ENCODE results near the gene FRMD1.

Gene FRMD1

DNA sequence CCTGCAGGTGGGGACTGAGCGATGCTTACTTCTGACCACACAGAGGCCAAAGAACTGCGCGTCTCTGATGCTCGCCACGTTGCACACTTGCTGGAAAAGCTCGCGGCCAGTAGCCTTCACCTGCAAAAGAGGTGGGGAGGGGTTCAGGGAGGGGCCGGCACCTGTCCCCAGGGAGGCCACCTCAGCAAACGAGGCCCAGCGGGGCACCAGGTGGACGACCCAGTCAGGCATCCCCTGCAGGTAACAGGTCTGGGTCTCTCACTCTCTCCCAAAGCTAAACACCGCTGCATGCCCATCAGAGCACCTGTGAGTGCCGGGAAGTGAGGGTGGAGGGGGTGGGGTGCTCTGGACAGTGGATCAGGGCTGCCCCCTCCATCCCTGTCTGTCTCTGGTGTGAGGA, 3.8 kb downstream of the FRMD1 start:
- in situ Hi-C loops (cut with MboI; ENCODE audit: low sequenced_read_pairs, unreplicated experiment), result no loop called here
- no peak for DNase-seq (ENCODE audit: low spot score)
- TF ChIP-seq, protein P1, sequence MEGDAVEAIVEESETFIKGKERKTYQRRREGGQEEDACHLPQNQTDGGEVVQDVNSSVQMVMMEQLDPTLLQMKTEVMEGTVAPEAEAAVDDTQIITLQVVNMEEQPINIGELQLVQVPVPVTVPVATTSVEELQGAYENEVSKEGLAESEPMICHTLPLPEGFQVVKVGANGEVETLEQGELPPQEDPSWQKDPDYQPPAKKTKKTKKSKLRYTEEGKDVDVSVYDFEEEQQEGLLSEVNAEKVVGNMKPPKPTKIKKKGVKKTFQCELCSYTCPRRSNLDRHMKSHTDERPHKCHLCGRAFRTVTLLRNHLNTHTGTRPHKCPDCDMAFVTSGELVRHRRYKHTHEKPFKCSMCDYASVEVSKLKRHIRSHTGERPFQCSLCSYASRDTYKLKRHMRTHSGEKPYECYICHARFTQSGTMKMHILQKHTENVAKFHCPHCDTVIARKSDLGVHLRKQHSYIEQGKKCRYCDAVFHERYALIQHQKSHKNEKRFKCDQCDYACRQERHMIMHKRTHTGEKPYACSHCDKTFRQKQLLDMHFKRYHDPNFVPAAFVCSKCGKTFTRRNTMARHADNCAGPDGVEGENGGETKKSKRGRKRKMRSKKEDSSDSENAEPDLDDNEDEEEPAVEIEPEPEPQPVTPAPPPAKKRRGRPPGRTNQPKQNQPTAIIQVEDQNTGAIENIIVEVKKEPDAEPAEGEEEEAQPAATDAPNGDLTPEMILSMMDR (IDR thresholded peaks at IDR 0.05; ENCODE audit: borderline replicate concordance, control extremely low read depth, extremely low read depth, insufficient read depth, missing control alignments), result no peak

DNA sequence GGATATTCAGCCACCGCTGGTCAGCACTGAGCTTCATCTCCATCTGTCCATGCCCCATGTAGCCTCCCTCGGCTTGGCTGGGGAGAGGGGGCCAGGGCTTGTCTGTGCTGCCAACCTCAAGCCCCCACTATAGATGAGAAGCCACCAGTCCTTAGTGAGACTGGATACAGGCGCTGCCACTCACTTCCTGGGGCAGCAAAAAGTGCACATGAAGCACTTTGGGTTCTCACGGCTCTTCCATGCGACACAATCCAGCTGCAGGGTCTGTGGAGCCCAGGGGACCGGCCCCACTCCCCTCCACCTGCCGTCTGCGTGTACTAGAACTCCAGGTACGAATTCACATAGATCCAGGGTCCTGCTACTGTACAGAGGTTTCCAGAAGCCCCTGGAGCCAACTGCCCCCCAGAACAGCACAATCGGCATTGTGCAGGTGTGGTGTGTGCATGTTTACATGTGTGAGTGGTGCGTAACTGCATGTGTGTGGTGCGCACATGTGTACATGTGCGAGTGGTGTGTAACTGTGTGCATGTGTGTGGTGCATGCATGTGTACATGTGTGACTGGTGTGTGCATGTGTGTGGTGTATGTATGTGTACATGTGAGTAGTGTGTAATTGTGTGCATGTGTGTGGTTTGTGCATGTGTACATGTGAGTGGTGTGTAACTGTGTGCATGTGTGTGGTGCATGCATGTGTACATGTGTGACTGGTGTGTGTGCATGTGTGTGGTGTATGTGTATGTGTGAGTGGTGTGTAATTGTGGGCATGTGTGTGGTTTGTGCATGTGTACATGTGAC, 4.9 kb downstream of the FRMD1 start:
- in situ Hi-C loops (cut with MboI; ENCODE audit: low sequenced_read_pairs, unreplicated experiment), result no loop called here
- TF ChIP-seq, protein P1 (IDR thresholded peaks at IDR 0.05; ENCODE audit: borderline replicate concordance, control extremely low read depth, extremely low read depth, insufficient read depth, missing control alignments), result no peak
- DNase-seq (ENCODE audit: low spot score), result no peak

DNA sequence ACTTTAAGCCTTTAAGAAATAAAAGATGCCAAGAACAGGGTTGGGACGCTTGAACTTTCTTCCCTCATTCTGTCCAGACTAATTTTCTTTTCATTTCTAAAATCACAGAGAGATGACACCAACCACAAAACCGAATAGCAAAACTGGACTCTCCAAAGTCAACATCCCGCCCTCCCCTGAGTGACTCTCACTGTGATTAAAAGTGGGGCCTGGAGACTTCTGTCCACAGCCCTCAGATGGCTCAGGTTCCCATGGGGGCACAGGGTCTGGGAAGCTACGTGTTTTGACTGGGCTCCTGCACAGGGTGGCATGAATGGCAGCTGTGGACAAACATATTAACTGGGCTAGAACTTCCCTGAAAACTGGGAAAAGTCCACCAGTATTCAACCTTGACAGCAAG, 6.3 kb downstream of the FRMD1 start:
- in situ Hi-C loops (cut with MboI; ENCODE audit: low sequenced_read_pairs, unreplicated experiment), result no loop called here
- DNase-seq (ENCODE audit: low spot score), result no peak
- TF ChIP-seq, protein P1 (IDR thresholded peaks at IDR 0.05; ENCODE audit: borderline replicate concordance, control extremely low read depth, extremely low read depth, insufficient read depth, missing control alignments), result no peak

DNA sequence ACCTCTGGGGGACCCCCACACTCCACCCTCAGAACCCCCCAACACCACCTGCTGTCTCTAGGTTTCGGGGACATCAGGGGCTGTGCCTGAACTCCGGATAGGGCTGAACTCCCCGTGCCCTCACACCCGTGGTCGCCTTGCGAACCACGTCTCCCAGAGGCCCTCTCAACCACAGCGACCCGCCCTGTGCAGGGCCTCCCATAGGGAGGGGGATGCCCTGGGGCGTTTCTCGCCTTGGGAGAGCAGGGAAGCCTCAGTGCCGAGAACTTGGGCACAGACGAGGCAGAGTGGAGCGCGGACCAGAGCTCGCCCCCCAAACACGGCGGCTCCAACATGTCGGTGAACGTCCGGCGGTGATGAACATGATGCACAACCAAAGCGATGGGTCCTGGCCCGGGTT, 6.8 kb downstream of the FRMD1 start:
- in situ Hi-C loops (cut with MboI; ENCODE audit: low sequenced_read_pairs, unreplicated experiment), result no loop called here
- no peak for DNase-seq (ENCODE audit: low spot score)
- TF ChIP-seq, protein P1 (IDR thresholded peaks at IDR 0.05; ENCODE audit: borderline replicate concordance, control extremely low read depth, extremely low read depth, insufficient read depth, missing control alignments), result no peak

DNA sequence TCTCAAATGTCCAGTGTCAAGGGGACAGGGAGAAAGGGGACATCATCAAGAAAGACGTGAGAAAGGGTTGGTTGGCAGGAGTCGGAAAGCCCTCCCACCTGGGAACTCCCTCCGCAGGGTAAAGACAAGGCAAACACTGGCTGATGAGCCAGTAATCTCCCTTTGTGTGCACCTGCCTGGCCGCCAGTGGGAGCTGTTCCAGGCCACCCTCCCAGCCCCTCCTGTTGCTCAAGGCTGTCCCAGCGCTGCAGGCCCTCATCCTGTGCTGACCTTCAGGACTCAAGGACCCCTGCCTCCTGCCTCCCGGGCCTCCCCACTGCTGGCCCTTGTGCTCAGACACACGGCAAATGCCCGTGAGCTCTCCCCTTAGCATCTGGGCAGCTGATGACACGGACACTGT, 7.4 kb downstream of the FRMD1 start:
- TF ChIP-seq, protein P1 (IDR thresholded peaks at IDR 0.05; ENCODE audit: borderline replicate concordance, control extremely low read depth, extremely low read depth, insufficient read depth, missing control alignments), result no peak
- in situ Hi-C loops (cut with MboI; ENCODE audit: low sequenced_read_pairs, unreplicated experiment), result no loop called here
- peak; percentile 50 for DNase-seq (ENCODE audit: low spot score)

DNA sequence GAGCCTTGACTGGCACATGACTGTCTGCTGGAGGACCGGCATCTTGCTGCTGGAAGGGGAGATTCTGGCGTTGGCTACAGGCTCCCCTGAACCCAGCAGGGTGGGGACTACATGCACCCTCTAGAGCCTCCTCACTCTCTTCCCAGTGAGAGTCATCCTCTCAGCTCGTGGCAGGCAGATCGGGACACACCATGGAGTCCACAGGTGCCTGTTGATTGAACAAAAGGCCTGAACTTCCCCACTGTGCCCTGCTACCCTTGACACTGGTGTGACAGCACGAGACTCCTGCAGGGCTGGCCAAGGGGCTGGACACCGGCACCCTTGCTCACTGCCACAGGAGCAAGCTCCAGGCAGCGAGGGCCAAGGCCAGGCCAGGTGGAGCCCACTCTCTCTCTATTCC, 8.2 kb downstream of the FRMD1 start:
- in situ Hi-C loops (cut with MboI; ENCODE audit: low sequenced_read_pairs, unreplicated experiment), result no loop called here
- DNase-seq (ENCODE audit: low spot score), result no peak
- TF ChIP-seq, protein P1 (IDR thresholded peaks at IDR 0.05; ENCODE audit: borderline replicate concordance, control extremely low read depth, extremely low read depth, insufficient read depth, missing control alignments), result no peak
